ENCODE data around the gene P3H3.

- no peak; a peak in 1 of 4 replicates for TF ChIP-seq CTCF (conservative IDR thresholded peaks at IDR 0.05; ENCODE audit: low read depth in 2 of 2)
- no peak for TF ChIP-seq EZH2phosphoT487 (IDR thresholded peaks at IDR 0.05; ENCODE audit: unreplicated experiment)
- no peak for TF ChIP-seq EZH2 (IDR thresholded peaks at IDR 0.05; ENCODE audit: low read depth, unreplicated experiment)
- no peak for TF ChIP-seq POLR2AphosphoS5 (IDR thresholded peaks at IDR 0.05; ENCODE audit: low read depth)
- no peak for TF ChIP-seq ZNF331 (CRISPR knock-in tag; IDR thresholded peaks at IDR 0.05; ENCODE audit: low read depth)
- no peak for TF ChIP-seq REST (IDR thresholded peaks at IDR 0.05; ENCODE audit: unreplicated experiment)
- no peak for TF ChIP-seq CREB1 (CRISPR knock-in tag; IDR thresholded peaks at IDR 0.05; ENCODE audit: low read depth)
- no peak for TF ChIP-seq STAT1 (IDR thresholded peaks at IDR 0.05; ENCODE audit: unreplicated experiment)
- no peak for TF ChIP-seq JUNB (IDR thresholded peaks at IDR 0.05; ENCODE audit: unreplicated experiment)
Measured at GRCh38 chr12:6824085-6824775, 4.0 kb upstream of the P3H3 start.
